WTC11 (cell line): ENCODE data around the gene BABAM2.

Source experiments
- NFATC4 ChIP-seq: fragments of 250-450 bp; sonication (Bioruptor Pico); IDR thresholded peaks from 2 replicates; pipeline ENCODE4 v1.9.0; 2021; ENCODE audit warnings: mild to moderate bottlenecking
- TEAD4 ChIP-seq: sonication (generic); formaldehyde crosslinking; IDR thresholded peaks from 2 replicates; pipeline ENCODE4 v1.8.0; 2022; ENCODE audit warnings: mild to moderate bottlenecking, missing genetic modification reagents
- TF ChIP-seq, protein P1 (sequence below): sonication (generic); formaldehyde crosslinking; IDR thresholded peaks from 2 replicates; pipeline ENCODE4 v1.8.1; 2023; ENCODE audit warnings: mild to moderate bottlenecking, missing genetic modification reagents
- TF ChIP-seq, protein P2 (sequence below): fragments of 200-600 bp; IDR thresholded peaks from 2 replicates; pipeline ENCODE4 v1.8.0; 2022; ENCODE audit warnings: antibody characterized with exemption

DNA sequence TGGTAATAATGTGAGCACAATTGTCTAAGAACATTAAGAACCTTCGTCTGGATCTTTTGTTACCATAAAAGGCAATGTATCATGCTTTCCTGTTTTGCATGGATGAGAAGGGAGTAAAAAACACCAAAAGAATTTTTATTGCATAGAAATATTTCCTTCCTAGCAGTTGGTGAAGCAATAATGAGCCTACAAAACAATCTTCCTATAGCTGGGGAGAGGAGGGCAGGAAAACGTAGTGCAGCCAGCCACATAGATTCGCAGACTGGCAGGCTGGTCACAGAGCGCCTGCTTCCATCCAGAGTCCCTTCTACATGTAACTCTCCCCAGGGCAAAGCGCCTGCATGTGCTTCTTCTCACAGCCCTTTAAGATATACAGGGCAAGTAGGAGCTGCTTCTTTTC lies 190.4 kb downstream of the BABAM2 start:
- TF ChIP-seq, protein P1, sequence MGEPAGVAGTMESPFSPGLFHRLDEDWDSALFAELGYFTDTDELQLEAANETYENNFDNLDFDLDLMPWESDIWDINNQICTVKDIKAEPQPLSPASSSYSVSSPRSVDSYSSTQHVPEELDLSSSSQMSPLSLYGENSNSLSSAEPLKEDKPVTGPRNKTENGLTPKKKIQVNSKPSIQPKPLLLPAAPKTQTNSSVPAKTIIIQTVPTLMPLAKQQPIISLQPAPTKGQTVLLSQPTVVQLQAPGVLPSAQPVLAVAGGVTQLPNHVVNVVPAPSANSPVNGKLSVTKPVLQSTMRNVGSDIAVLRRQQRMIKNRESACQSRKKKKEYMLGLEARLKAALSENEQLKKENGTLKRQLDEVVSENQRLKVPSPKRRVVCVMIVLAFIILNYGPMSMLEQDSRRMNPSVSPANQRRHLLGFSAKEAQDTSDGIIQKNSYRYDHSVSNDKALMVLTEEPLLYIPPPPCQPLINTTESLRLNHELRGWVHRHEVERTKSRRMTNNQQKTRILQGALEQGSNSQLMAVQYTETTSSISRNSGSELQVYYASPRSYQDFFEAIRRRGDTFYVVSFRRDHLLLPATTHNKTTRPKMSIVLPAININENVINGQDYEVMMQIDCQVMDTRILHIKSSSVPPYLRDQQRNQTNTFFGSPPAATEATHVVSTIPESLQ (CRISPR knock-in tag), result no peak
- no peak for TF ChIP-seq TEAD4 (CRISPR knock-in tag)
- TF ChIP-seq, protein P2, sequence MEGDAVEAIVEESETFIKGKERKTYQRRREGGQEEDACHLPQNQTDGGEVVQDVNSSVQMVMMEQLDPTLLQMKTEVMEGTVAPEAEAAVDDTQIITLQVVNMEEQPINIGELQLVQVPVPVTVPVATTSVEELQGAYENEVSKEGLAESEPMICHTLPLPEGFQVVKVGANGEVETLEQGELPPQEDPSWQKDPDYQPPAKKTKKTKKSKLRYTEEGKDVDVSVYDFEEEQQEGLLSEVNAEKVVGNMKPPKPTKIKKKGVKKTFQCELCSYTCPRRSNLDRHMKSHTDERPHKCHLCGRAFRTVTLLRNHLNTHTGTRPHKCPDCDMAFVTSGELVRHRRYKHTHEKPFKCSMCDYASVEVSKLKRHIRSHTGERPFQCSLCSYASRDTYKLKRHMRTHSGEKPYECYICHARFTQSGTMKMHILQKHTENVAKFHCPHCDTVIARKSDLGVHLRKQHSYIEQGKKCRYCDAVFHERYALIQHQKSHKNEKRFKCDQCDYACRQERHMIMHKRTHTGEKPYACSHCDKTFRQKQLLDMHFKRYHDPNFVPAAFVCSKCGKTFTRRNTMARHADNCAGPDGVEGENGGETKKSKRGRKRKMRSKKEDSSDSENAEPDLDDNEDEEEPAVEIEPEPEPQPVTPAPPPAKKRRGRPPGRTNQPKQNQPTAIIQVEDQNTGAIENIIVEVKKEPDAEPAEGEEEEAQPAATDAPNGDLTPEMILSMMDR, result no peak
- no peak for TF ChIP-seq NFATC4
